Hypothalamus (tissue), 51 donors: ENCODE measurements around the gene RPS26.
"Not testable (repeated sequence)": the region's sequence is repeated elsewhere in the genome, so short reads cannot be mapped to it uniquely, and the experiment has no call there.

Source experiments
- DNase-seq, 51 donors: peaks; one replicate each; lab custom pipeline; 2025; lab: John Stamatoyannopoulos, UW

The RPS26 gene

DNA sequence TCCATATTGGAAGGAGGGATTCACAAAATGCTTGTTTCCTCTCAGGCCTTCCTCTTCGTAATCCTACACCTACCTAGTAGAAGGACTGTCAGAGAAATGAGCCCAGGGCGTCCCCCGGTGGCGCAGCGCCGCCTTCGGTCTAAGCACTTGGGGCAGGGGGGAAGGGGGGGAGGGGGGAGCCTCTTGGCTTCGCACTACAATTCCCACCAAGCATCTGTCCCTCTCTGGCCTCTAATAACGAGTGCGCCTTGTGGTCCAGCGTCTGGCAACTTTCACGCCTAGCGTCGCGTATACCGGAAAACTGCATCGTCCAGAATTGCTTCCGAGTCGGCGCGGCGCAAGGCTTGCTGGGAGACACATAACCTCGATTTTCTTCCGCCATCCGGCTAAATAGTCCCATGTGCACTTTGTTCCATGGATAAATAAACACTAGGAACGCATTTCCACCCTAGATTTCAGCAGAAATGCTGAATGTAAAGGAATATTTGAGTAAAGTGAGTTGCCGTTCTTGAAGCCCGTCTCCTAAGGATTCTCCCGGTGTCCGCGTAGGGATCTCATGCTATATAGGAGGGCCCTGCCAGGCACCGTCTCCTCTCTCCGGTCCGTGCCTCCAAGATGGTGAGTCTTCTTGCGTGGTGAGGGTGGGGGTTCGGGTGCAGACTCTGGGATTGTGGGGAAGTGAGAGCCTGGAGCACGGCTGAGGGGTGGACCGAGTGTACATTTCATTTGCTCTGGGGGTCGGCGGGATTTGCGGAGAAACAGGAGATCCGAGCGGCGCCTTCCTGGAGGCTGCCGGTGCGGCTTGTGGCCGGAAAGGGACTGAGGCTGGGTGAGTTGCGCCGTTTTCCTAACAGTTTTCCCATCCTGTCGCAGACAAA lies at the start of gene RPS26:
Gene RPS26 (plus strand): TSS at position 367 of the 878 bp plus-strand sequence. CDS start 249 bp downstream, at position 616.
- DNase-seq: peak; percentile 51 to 99 (median 90)

DNA sequence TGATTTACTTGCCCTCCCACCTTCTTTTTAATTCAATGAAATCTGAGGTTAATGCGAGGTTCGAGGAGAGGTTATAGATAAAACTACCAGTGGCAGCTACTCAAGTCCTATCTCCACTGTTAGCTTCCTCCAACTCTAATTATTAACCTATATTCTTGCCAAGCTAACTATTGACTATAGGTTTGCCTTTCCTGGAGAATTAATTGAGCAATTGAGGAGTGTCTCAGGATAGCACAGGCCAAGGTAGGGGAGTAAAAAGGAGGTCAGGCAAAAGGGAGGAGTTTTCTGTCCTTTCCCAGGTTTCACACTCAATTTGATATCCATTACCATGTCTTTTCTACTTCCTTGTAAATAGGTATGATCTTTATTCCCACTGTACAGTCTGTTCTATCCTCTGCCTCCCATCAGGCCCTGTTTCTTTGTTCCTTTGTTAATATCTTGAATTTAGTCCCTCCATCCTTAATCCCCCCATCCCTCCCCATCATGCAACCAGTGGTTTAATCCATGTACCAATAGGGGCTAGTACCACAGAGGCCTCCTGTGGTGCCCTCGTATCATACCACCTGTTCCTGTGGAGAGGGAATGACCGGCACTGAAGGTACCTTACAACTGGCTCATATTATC lies 48.4 kb upstream of the RPS26 start:
- DNase-seq: no peak

DNA sequence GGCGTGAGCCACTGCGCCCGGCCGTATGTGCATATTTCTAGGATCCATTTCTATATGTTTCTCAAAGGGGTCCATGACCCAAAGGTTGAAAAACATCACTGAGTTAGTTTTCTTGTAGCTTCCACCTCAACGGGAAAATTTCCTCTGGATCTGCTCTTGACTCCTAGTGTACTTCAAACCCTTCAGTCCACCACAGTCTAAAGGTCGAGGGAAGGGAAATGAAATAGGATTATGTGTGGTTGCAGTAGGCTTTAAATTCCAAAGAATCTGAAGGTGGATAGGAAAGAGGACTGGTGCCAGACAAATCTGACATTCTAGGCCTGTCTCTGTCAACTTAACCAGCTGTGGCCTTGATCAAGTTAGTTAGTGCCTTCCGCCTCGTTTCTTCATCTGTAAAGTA lies 46.4 kb upstream of the RPS26 start:
- DNase-seq: no peak

DNA sequence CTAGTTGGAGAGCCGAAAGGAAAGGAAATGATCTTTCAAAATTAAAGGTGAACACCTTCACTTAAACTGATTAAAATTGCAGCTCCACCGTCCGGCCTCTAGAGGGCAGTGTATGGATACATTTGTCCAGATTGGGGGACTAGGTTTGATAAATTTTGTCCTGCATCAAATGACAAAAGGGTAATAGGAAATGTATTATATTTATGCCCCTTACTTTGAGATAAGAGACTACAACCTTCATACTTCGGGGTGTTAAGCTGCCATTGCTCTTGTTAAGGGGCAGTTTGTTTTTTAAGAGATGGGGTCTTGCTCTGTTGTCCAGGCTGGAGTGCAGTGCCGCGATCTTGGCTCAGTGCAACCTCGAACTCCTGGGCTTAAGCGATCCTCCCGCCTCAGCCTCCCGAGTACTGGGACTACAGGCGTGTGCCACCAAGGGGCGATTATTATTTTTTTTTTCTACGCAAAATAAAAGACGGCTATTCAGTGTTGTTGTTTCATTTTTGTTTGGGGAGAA lies 45.5 kb upstream of the RPS26 start:
- DNase-seq: peak in 27 of 51 donors; percentile 3 to 68 (median 31)

DNA sequence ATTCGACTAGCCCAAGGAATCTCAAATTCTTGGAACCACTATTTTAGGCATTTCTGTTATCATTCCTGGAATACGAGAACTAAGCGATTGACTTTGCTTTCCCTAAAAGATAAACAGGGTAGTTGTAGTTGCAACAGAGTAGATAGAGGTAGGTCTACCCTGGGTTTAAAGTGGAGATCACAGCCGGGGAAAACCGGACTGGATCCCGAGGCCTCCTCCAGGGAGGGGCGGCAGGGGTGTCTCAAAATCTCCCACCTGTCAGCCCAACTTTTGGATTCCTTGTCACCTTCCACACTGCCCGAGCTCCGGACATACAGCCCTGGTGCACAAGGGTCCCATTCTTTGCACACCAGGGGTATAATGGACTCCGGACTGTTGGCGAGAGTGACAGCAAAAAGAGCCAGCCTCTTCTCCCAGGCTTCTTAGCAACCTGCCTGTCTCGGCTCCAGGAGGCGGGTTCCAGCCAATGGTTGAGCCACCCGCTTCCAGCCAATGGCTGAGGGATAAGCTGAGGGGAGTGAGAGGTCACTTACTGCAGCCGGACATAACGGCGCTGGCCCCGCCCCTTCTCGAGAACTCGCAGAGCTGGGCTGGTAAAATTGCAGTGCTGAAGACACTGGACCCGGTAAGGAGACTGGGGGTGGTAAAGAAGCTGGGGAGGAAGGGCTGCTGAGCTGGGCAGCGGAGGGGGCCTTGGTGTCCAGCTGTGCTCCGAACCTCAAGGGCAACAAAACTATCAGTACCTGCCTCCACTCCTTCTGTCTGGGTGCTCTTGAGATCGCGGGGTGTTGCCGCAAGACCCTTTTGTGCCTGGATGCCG lies 44.8 kb upstream of the RPS26 start, which contains the start of gene SUOX:
Gene SUOX (plus strand): TSS at position 562 of the 820 bp plus-strand sequence. CDS start 4,946 bp downstream, outside the sequence.
- DNase-seq: peak; percentile 36 to 99 (median 94)

DNA sequence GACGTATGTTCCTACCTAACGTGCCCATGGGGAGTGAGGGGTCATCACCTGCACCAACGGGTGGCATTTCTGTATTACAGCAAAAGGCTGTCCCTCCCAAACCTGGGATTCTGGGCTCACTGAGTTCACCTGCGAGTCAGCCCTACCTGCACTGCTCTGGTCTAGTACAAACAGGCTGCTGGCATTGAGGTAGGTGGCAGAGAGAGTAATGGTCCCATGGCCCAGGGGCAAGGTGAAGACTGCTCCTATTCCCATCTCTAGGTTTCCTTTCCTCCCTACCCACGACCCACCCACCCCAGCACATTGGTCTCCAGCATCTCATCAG lies 44.2 kb upstream of the RPS26 start:
- DNase-seq: peak in 4 of 51 donors; percentile 25 to 29 (median 27)

DNA sequence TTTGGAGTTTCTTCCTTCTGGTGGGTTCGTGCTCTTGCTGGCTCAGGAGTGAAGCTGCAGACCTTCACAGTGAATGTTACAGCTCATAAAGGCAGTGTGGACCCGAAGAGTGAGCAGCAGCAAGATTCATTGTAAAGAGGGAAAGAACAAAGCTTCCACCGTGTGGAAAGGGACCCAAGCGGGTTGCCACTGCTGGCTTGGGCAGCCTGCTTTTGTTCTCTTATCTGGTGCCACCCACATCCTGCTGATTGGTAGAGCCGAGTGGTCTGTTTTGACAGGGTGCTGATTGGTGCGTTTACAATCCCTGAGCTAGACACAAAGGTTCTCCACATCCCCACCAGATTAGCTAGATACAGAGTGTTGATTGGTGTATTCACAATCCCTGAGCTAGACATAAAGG lies 42.2 kb upstream of the RPS26 start:
- DNase-seq: not testable (repeated sequence)

DNA sequence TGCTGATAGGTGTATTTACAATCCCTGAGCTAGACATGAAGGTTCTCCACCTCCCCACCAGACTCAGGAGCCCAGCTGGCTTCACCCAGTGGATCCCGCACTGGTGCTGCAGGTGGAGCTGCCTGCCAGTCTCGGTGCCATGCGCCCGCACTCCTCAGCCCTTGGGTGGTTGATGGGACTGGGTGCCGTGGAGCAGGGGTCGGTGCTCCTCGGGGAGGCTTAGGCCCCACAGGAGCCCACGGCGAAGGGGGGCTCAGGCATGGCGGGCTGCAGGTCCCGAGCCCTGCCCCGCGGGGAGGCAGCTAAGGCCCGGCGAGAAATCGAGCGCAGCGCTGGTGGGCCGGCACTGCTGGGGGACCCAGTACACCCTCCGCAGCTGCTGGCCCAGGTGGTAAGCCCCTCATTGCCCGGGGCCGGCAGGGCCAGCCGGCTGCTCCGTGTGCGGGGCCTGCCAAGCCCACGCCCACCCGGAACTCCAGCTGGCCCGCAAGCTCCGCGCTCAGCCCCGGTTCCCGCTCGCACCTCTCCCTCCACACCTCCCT lies 41.6 kb upstream of the RPS26 start:
- DNase-seq: not testable (repeated sequence)

DNA sequence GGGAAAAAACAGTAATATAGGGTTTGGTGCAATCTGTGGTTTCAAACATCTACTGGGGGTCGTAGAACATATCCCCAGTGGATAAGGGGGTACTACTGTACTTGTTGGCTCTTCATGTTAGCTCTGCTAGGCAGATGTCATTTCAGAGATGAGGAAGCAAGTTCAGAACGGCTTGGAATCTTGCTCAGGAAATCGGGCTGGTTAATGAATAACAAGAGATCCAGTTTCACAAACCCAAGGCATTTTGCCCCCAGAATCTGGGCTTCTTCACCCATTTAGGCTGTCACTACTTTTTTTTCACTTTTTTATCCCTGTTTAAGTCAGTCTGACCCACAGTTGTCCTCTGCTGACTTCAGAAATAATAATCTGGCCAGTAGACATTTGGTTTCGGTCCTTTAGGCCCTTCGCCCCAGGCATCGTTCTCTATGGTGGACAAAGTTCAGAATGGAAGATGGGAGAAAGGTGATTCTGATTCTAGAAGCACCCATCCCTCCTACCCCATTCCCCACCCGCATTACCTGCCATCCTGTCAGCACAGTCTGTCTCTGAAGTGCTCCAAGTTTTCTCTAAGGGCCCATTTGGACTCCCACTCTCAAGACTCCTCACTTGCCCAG lies 40.1 kb upstream of the RPS26 start:
- DNase-seq: no peak

DNA sequence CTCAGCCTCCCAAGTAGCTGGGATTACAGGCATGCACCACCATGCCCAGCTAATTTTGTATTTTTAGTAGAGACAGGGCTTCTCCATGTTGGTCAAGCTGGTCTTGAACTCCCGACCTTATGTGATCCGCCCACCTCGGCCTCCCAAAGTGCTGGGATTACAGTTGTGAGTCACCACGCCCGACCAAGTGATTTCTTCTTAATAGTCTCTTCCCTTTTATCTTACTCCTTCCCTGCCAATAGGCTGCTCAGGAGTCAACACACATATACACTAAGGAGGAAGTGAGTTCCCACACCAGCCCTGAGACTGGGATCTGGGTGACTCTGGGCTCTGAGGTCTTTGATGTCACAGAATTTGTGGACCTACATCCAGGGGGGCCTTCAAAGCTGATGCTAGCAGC lies 38.3 kb upstream of the RPS26 start:
- DNase-seq: not testable (repeated sequence)

DNA sequence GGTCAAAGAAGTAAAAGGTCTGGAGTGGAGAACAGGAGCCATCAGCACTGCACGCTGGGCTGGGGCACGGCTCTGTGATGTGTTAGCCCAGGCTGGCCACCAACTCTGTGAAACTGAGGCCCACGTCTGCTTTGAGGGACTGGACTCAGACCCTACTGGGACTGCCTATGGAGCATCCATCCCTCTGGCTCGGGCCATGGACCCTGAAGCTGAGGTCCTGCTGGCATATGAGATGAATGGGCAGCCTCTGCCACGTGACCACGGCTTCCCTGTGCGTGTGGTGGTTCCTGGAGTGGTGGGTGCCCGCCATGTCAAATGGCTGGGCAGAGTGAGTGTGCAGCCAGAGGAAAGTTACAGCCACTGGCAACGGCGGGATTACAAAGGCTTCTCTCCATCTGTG lies 37.5 kb upstream of the RPS26 start:
- DNase-seq: no peak

DNA sequence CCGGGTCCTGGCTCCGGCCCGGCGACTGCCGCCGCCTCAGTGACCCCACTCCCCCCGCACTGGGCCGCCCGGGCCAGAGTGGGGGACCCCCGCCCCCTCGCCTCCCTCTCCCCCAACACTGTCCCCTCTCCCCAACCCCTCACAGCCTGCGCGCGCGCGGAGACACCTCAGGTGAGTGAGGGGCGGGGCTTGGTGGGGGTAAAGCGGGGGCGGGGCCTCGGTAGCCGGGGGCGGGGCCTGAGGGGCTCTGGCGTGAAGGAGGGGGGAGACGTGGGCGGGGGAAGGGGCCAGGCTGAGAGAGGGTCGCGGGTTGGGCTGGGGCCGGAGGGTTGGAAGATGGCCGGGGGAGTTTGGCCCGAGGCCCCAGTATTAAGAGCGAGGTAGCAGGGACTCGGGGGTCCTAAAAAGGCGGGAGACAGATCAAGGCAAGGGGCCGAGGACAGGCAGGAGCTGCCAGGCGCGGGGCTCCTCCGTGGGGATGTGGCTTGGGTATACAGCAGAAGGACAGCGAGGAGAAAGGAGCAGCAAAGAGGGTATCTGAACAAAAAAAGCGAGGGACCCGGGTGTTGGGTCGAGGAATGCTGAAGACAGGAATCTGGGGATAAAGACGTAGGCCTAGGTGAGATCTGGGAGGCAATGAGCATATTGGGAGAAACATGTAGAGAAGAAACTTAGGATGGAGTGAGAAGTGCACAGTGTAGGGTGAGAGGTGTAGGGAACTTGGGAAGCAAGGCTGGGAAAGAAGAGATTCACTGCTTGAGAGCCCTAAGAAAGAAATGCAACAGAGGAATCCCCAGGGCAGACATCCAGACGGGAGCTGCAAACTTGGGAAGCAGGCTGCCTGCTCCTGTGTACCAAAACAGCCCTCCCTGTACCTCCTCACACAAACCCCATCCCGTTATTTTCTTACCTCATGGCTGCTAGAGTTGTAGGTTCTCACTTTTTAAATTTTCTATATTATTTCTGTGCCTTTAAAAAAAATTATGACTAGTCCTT lies 33.9 kb upstream of the RPS26 start:
- peak in 38 of 51 donors; percentile 15 to 76 (median 51) for DNase-seq

DNA sequence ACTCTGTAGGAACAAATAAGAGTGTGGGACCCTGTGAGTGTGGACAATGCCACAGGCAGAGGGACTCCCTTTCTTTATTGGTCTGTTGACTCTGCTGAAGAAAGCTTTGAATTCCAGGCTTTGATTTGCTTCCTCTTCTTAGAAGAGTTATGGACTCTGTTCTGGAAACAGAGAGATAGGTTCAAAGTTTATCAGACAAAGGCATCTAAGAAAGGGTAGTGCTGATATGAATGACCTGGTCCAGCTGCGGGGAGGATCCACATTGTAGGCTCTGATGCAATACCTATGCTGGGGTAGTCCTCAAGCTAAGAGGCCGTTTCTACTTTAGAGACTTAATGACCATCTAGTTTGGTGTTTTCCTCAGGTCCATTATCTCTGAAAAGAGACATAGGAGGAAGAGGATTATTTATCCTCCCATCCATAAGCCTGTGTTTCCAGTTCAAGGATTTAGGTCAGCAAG lies 31.6 kb upstream of the RPS26 start:
- DNase-seq: no peak

DNA sequence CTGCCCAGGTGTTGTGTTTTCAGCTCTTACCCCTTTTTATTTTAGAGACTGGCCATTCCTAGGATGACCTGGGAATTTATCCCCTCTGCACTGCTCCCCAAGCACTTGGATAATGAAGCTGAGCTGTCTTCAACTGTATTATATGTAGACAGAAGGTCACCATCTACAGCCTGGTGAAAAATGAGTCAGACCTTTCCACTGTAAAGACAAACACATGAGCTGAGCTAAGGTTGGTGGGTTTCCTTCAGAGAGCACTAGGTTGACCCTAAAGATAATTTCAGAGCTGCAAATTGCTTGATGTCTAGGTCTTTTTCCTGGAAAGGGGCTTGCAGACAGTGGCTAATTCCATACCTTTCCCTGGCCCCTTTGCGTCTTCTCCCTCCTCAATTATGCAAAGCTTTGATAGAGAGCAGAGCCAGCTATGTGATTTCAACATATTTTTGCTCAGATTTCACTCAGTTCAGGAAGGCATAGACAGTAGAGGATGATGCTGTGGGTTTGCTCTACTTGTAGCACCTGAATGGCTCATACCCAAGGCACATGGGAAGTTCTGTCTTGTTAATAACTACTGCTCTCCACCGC lies 30.1 kb upstream of the RPS26 start:
- no peak for DNase-seq

DNA sequence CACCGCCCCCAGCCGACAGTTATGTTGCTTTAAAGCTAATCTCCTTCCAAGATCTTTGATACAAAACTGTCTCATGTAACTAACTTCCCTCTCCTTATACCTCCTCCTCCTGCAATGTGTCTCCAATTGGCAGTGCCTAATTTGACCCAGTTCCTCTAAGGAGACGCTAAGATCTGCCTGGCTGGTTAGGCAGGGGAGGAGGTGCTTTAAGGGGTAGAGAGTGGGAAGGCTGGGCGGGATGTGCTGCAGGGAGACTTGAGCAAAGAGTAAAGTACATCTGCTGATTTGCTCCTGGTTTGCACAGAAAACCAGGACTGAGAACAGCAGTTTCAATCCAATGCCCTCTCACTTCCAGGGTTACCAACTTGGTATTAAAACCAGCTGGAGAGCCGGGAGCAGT lies 28.2 kb upstream of the RPS26 start:
- peak in 3 of 51 donors; percentile 2 to 6 (median 6) for DNase-seq

DNA sequence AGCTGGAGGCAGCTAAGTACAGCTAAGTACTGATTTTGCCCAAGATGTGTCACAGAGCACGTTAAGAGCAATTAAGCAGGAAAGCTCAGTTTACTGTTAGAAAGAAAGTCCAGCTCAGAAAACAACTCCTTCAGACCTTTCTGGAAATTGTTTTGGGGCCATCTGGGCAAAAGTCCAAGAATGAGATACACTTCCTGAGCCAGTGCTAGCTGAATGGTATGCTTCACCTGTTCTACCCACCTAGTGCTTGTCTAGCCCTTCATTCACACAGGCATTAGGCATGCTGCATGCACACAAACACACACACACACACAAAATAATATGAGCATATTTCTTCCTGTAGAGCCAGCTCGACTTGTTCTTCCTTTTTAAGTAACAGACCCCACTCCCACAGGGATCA lies 27.5 kb upstream of the RPS26 start:
- DNase-seq: no peak

DNA sequence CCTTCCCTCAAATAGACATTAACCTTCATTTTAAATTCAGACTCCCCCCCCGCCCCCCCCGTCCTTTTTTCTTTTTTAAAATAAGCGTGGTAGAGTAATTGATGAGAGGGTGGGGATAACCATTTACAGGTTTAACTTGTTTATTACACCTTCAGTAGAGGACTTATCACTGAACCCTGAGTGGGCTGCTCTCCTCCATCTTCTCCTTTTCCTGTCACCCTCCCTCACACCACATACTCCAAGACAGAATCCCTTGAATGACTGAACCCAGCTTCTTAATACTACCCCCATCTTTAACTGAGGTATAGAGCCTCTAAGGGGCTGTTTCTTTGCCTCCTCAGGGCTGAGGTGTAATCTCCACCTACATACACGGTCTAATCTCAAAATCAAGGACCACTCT lies 24.5 kb upstream of the RPS26 start:
- no peak for DNase-seq

DNA sequence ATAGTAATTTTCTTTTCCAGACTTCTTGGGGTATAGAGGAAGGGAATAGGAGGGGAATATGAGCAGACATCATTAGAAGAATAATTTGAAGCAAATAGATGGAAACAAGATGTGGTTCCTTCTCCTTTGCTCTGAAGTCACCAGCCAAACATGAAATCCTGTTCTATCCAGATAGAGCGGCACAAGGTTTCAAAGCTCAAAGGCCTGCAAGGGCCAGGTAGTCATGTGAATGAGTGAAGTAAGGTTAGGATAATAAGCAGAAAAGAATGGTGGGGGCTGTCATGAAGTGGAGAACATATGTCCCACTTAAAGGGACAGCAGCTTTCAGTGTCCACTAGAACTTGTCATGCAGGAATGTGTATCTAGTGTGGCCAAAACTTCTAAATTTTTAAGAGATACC lies 23.4 kb upstream of the RPS26 start:
- no peak for DNase-seq
